ENCODE results near the gene ZNF581.

DNA sequence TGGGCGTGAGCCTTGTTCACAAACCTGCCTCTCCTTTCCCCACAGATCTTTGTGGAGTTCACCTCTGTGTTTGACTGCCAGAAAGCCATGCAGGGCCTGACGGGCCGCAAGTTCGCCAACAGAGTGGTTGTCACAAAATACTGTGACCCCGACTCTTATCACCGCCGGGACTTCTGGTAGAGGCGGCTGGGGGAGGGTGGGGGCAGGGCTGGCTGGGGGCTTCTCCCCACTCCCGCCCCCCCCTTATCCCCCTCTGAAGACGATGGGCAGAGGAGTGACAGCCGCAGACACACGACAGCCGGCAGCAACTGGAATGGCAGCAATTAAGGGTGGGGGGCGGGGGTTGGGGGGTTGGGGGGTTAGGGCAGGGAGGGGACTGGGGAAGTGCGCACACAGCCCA lies 30.4 kb downstream of the ZNF581 start:
- TF ChIP-seq, protein P1, sequence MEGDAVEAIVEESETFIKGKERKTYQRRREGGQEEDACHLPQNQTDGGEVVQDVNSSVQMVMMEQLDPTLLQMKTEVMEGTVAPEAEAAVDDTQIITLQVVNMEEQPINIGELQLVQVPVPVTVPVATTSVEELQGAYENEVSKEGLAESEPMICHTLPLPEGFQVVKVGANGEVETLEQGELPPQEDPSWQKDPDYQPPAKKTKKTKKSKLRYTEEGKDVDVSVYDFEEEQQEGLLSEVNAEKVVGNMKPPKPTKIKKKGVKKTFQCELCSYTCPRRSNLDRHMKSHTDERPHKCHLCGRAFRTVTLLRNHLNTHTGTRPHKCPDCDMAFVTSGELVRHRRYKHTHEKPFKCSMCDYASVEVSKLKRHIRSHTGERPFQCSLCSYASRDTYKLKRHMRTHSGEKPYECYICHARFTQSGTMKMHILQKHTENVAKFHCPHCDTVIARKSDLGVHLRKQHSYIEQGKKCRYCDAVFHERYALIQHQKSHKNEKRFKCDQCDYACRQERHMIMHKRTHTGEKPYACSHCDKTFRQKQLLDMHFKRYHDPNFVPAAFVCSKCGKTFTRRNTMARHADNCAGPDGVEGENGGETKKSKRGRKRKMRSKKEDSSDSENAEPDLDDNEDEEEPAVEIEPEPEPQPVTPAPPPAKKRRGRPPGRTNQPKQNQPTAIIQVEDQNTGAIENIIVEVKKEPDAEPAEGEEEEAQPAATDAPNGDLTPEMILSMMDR (IDR thresholded peaks at IDR 0.05): no peak
- no peak for TF ChIP-seq POLR2A (IDR thresholded peaks at IDR 0.05)
